Measurements from ENCODE around the gene SMAD5. TPM values are rescaled to one million over a fixed set of nuclear protein-coding genes. Genes with fewer than 3 reads are reported as not detected.

SMAD5 gene
- total RNA-seq, 1 donor = 88.7 TPM

- no peak for TF ChIP-seq CTCF (IDR thresholded peaks at IDR 0.05; ENCODE audit: insufficient read depth, low read length)
- no peak overlapping the region for H3K4me3 ChIP-seq (ENCODE audit: low read depth, low read length)
- DNase-seq (ENCODE audit: low read depth) = no peak
Measured at GRCh38 chr5:136094189-136094912, 38.3 kb upstream of the SMAD5 start.

GRCh38 chr5:136094913-136095641 lies 37.6 kb upstream of the SMAD5 start:
- TF ChIP-seq CTCF (IDR thresholded peaks at IDR 0.05; ENCODE audit: insufficient read depth, low read length) = no peak
- no peak overlapping the region for H3K4me3 ChIP-seq (ENCODE audit: low read depth, low read length)
- DNase-seq (ENCODE audit: low read depth) = no peak

GRCh38 chr5:136098176-136098575 lies 34.5 kb upstream of the SMAD5 start:
- no peak for TF ChIP-seq CTCF (IDR thresholded peaks at IDR 0.05; ENCODE audit: insufficient read depth, low read length)
- no peak overlapping the region for H3K4me3 ChIP-seq (ENCODE audit: low read depth, low read length)
- DNase-seq (ENCODE audit: low read depth) = no peak

GRCh38 chr5:136099870-136100269 lies 32.8 kb upstream of the SMAD5 start:
- no peak for TF ChIP-seq CTCF (IDR thresholded peaks at IDR 0.05; ENCODE audit: insufficient read depth, low read length)
- DNase-seq (ENCODE audit: low read depth) = no peak
- H3K4me3 ChIP-seq (ENCODE audit: low read depth, low read length) = no peak overlapping the region

- TF ChIP-seq CTCF (IDR thresholded peaks at IDR 0.05; ENCODE audit: insufficient read depth, low read length) = no peak
- H3K4me3 ChIP-seq (ENCODE audit: low read depth, low read length) = no peak overlapping the region
- DNase-seq (ENCODE audit: low read depth) = no peak
Measured at GRCh38 chr5:136101884-136102283, 30.8 kb upstream of the SMAD5 start.

- H3K4me3 ChIP-seq (ENCODE audit: low read depth, low read length) = no peak overlapping the region
- no peak for DNase-seq (ENCODE audit: low read depth)
- no peak for TF ChIP-seq CTCF (IDR thresholded peaks at IDR 0.05; ENCODE audit: insufficient read depth, low read length)
Measured at GRCh38 chr5:136103118-136103517, 29.5 kb upstream of the SMAD5 start.

Data from fibroblast of the aortic adventitia (primary cell).